ENCODE results near the gene HHIPL1. TPM values are rescaled to one million over a fixed set of nuclear protein-coding genes. Genes with fewer than 3 reads are reported as not detected.

HHIPL1 gene
- total RNA-seq, 1 donor from 2014 or later = 0.86 TPM

- no peak for FAIRE-seq
- no peak overlapping the region for H3K4me3 ChIP-seq (ENCODE audit: insufficient read depth, low read depth, low read length)
- no peak for DNase-seq (ENCODE audit: low read depth)
- Mint-ChIP-seq H3K27ac (ENCODE audit: unreplicated experiment) (no peak overlapping the region), H3K4me3 (ENCODE audit: unreplicated experiment) (peak overlapping the region; percentile 36), H3K9me3 (ENCODE audit: unreplicated experiment) (peaks cover 3% of the 10 kb centered on the region), H3K36me3 (ENCODE audit: low read depth, unreplicated experiment) (no peaks in the 10 kb centered on the region), H3K27me3 (ENCODE audit: low read depth, unreplicated experiment) (peaks cover 54% of the 10 kb centered on the region), H3K4me1 (ENCODE audit: low read depth, unreplicated experiment) (no peaks in the 10 kb centered on the region)
- no peak overlapping the region for H3K4me2 ChIP-seq (ENCODE audit: low read length)
- no peaks in the 10 kb centered on the region for H3K9me3 ChIP-seq (ENCODE audit: insufficient read depth, low read depth, low read length)
- TF ChIP-seq EZH2 (IDR thresholded peaks at IDR 0.05; ENCODE audit: insufficient read depth, low read length) = no peak
- TF ChIP-seq CTCF (IDR thresholded peaks at IDR 0.05; ENCODE audit: insufficient read depth, low read depth, low read length) = no peak
- peaks cover 5% of the 10 kb centered on the region for H3K27me3 ChIP-seq (ENCODE audit: insufficient read depth, low read length)
- H4K20me1 ChIP-seq (ENCODE audit: insufficient read depth, low read length) = no peaks in the 10 kb centered on the region
- H2AFZ ChIP-seq (ENCODE audit: low read depth, low read length) = no peak overlapping the region
- no peaks in the 10 kb centered on the region for H3K79me2 ChIP-seq (ENCODE audit: insufficient read depth, low read length)
- no peak overlapping the region for H3K27ac ChIP-seq (ENCODE audit: low read depth, low read length)
- H3K4me1 ChIP-seq (ENCODE audit: insufficient read depth, low read length) = peaks cover 5% of the 10 kb centered on the region
- no peak overlapping the region for H3K9ac ChIP-seq (ENCODE audit: low read length)
- no peaks in the 10 kb centered on the region for H3K36me3 ChIP-seq (ENCODE audit: insufficient read depth, low read length)
Measured at GRCh38 chr14:99685151-99685591, 40.2 kb downstream of the HHIPL1 start.

GRCh38 chr14:99685596-99685995, 40.7 kb downstream of the HHIPL1 start:
- H2AFZ ChIP-seq (ENCODE audit: low read depth, low read length) = no peak overlapping the region
- no peak overlapping the region for H3K9ac ChIP-seq (ENCODE audit: low read length)
- no peak for FAIRE-seq
- H4K20me1 ChIP-seq (ENCODE audit: insufficient read depth, low read length) = no peaks in the 10 kb centered on the region
- Mint-ChIP-seq H3K36me3 (ENCODE audit: low read depth, unreplicated experiment) (no peaks in the 10 kb centered on the region), H3K4me3 (ENCODE audit: unreplicated experiment) (peak overlapping the region; percentile 36), H3K27ac (ENCODE audit: unreplicated experiment) (no peak overlapping the region), H3K27me3 (ENCODE audit: low read depth, unreplicated experiment) (peaks cover 57% of the 10 kb centered on the region), H3K4me1 (ENCODE audit: low read depth, unreplicated experiment) (no peaks in the 10 kb centered on the region), H3K9me3 (ENCODE audit: unreplicated experiment) (peaks cover 3% of the 10 kb centered on the region)
- TF ChIP-seq EZH2 (IDR thresholded peaks at IDR 0.05; ENCODE audit: insufficient read depth, low read length) = no peak
- TF ChIP-seq CTCF (IDR thresholded peaks at IDR 0.05; ENCODE audit: insufficient read depth, low read depth, low read length) = no peak
- H3K79me2 ChIP-seq (ENCODE audit: insufficient read depth, low read length) = no peaks in the 10 kb centered on the region
- H3K27me3 ChIP-seq (ENCODE audit: insufficient read depth, low read length) = peaks cover 5% of the 10 kb centered on the region
- no peak overlapping the region for H3K27ac ChIP-seq (ENCODE audit: low read depth, low read length)
- peaks cover 5% of the 10 kb centered on the region for H3K4me1 ChIP-seq (ENCODE audit: insufficient read depth, low read length)
- no peaks in the 10 kb centered on the region for H3K36me3 ChIP-seq (ENCODE audit: insufficient read depth, low read length)
- no peak overlapping the region for H3K4me3 ChIP-seq (ENCODE audit: insufficient read depth, low read depth, low read length)
- H3K9me3 ChIP-seq (ENCODE audit: insufficient read depth, low read depth, low read length) = no peaks in the 10 kb centered on the region
- H3K4me2 ChIP-seq (ENCODE audit: low read length) = no peak overlapping the region
- DNase-seq (ENCODE audit: low read depth) = no peak

GRCh38 chr14:99686557-99687283, 41.8 kb downstream of the HHIPL1 start:
- Histone ChIP-seq H3K79me2 (ENCODE audit: insufficient read depth, low read length) (no peaks in the 10 kb centered on the region), H3K4me3 (ENCODE audit: insufficient read depth, low read depth, low read length) (no peak overlapping the region), H3K36me3 (ENCODE audit: insufficient read depth, low read length) (no peaks in the 10 kb centered on the region), H3K9ac (ENCODE audit: low read length) (no peak overlapping the region), H2AFZ (ENCODE audit: low read depth, low read length) (no peak overlapping the region), H3K4me2 (ENCODE audit: low read length) (no peak overlapping the region), H3K27me3 (ENCODE audit: insufficient read depth, low read length) (peaks cover 5% of the 10 kb centered on the region), H3K27ac (ENCODE audit: low read depth, low read length) (no peak overlapping the region), H4K20me1 (ENCODE audit: insufficient read depth, low read length) (no peaks in the 10 kb centered on the region), H3K4me1 (ENCODE audit: insufficient read depth, low read length) (peaks cover 5% of the 10 kb centered on the region), H3K9me3 (ENCODE audit: insufficient read depth, low read depth, low read length) (no peaks in the 10 kb centered on the region)
- no peak for FAIRE-seq
- TF ChIP-seq EZH2 (IDR thresholded peaks at IDR 0.05; ENCODE audit: insufficient read depth, low read length) = no peak
- TF ChIP-seq CTCF (IDR thresholded peaks at IDR 0.05; ENCODE audit: insufficient read depth, low read depth, low read length) = no peak
- no peak for DNase-seq (ENCODE audit: low read depth)
- Mint-ChIP-seq H3K36me3 (ENCODE audit: low read depth, unreplicated experiment) (no peaks in the 10 kb centered on the region), H3K9me3 (ENCODE audit: unreplicated experiment) (peaks cover 3% of the 10 kb centered on the region), H3K4me3 (ENCODE audit: unreplicated experiment) (no peak overlapping the region), H3K27me3 (ENCODE audit: low read depth, unreplicated experiment) (peaks cover 57% of the 10 kb centered on the region), H3K4me1 (ENCODE audit: low read depth, unreplicated experiment) (no peaks in the 10 kb centered on the region), H3K27ac (ENCODE audit: unreplicated experiment) (no peak overlapping the region)
